ENCODE data around the gene FZD4. TPM values are rescaled to one million over a fixed set of nuclear protein-coding genes. Genes with fewer than 3 reads are reported as not detected.
"Not testable (repeated sequence)": the region's sequence is repeated elsewhere in the genome, so short reads cannot be mapped to it uniquely, and the experiment has no call there.

Gene FZD4
- total RNA-seq, 2 donors from 2014 or later = 0.09 TPM; not detected in 1

GRCh38 chr11:86918496-86918895 is 36.7 kb downstream of the FZD4 start:
- no peak overlapping the region for H3K27ac Mint-ChIP-seq
- no peak for ATAC-seq (replicated peaks)
- no peaks in the 10 kb centered on the region for H3K27me3 Mint-ChIP-seq
- H3K4me1 Mint-ChIP-seq = no peaks in the 10 kb centered on the region
- H3K4me3 Mint-ChIP-seq = no peak overlapping the region
- no peaks in the 10 kb centered on the region for H3K36me3 Mint-ChIP-seq (ENCODE audit: low read depth)
- H3K9me3 Mint-ChIP-seq = no peaks in the 10 kb centered on the region

- H3K9me3 Mint-ChIP-seq = no peaks in the 10 kb centered on the region
- no peaks in the 10 kb centered on the region for H3K27me3 Mint-ChIP-seq
- no peaks in the 10 kb centered on the region for H3K4me1 Mint-ChIP-seq
- H3K27ac Mint-ChIP-seq = no peak overlapping the region
- no peaks in the 10 kb centered on the region for H3K36me3 Mint-ChIP-seq (ENCODE audit: low read depth)
- no peak for ATAC-seq (replicated peaks)
- H3K4me3 Mint-ChIP-seq = no peak overlapping the region
These were observed 37.6 kb downstream of the FZD4 start for GRCh38 chr11:86917589-86917988.

GRCh38 chr11:86916330-86916729 is 38.9 kb downstream of the FZD4 start:
- Mint-ChIP-seq H3K4me1 (no peaks in the 10 kb centered on the region), H3K27ac (no peak overlapping the region), H3K36me3 (ENCODE audit: low read depth) (no peaks in the 10 kb centered on the region), H3K4me3 (no peak overlapping the region), H3K9me3 (no peaks in the 10 kb centered on the region), H3K27me3 (no peaks in the 10 kb centered on the region)
- ATAC-seq (replicated peaks) = no peak

- not testable (repeated sequence) for H3K36me3 Mint-ChIP-seq (ENCODE audit: low read depth); H3K4me1 Mint-ChIP-seq; H3K27me3 Mint-ChIP-seq; H3K27ac Mint-ChIP-seq; H3K4me3 Mint-ChIP-seq; ATAC-seq (replicated peaks); H3K9me3 Mint-ChIP-seq
These were observed 39.3 kb downstream of the FZD4 start for GRCh38 chr11:86915850-86916249.

- H3K36me3 Mint-ChIP-seq (ENCODE audit: low read depth) = no peaks in the 10 kb centered on the region
- no peak overlapping the region for H3K4me3 Mint-ChIP-seq
- H3K9me3 Mint-ChIP-seq = no peaks in the 10 kb centered on the region
- ATAC-seq (replicated peaks) = no peak
- H3K27me3 Mint-ChIP-seq = no peaks in the 10 kb centered on the region
- H3K27ac Mint-ChIP-seq = no peak overlapping the region
- H3K4me1 Mint-ChIP-seq = no peaks in the 10 kb centered on the region
These were observed 40.2 kb downstream of the FZD4 start for GRCh38 chr11:86914865-86915519.

- H3K4me1 Mint-ChIP-seq = no peaks in the 10 kb centered on the region
These were observed 43.0 kb downstream of the FZD4 start for GRCh38 chr11:86912238-86912637.

GRCh38 chr11:86910592-86910991 is 44.6 kb downstream of the FZD4 start:
- ATAC-seq (replicated peaks) = no peak
- no peaks in the 10 kb centered on the region for H3K9me3 Mint-ChIP-seq
- H3K27me3 Mint-ChIP-seq = no peaks in the 10 kb centered on the region
- H3K4me3 Mint-ChIP-seq = no peak overlapping the region
- H3K4me1 Mint-ChIP-seq = no peaks in the 10 kb centered on the region
- no peak overlapping the region for H3K27ac Mint-ChIP-seq
- H3K36me3 Mint-ChIP-seq (ENCODE audit: low read depth) = no peaks in the 10 kb centered on the region

More at GRCh38 chr11:86912238-86912637, 43.0 kb downstream of the FZD4 start:
- Mint-ChIP-seq H3K4me3 (no peak overlapping the region), H3K9me3 (no peaks in the 10 kb centered on the region), H3K36me3 (ENCODE audit: low read depth) (no peaks in the 10 kb centered on the region), H3K27ac (no peak overlapping the region), H3K27me3 (no peaks in the 10 kb centered on the region)
- ATAC-seq (replicated peaks) = no peak

GRCh38 chr11:86906198-86906597 is 49.0 kb downstream of the FZD4 start:
- H3K9me3 Mint-ChIP-seq = no peaks in the 10 kb centered on the region
- no peak overlapping the region for H3K4me3 Mint-ChIP-seq
- H3K27me3 Mint-ChIP-seq = no peaks in the 10 kb centered on the region

GRCh38 chr11:86905252-86905651 is 49.9 kb downstream of the FZD4 start:
- Mint-ChIP-seq H3K27me3 (no peaks in the 10 kb centered on the region), H3K27ac (no peak overlapping the region), H3K4me1 (no peaks in the 10 kb centered on the region), H3K4me3 (no peak overlapping the region), H3K36me3 (ENCODE audit: low read depth) (no peaks in the 10 kb centered on the region), H3K9me3 (no peaks in the 10 kb centered on the region)
- ATAC-seq (replicated peaks) = peak; percentile 23

More at GRCh38 chr11:86906198-86906597, 49.0 kb downstream of the FZD4 start:
- Mint-ChIP-seq H3K4me1 (no peaks in the 10 kb centered on the region), H3K36me3 (ENCODE audit: low read depth) (no peaks in the 10 kb centered on the region), H3K27ac (no peak overlapping the region)
- ATAC-seq (replicated peaks) = no peak

- H3K4me1 Mint-ChIP-seq = no peaks in the 10 kb centered on the region
- H3K9me3 Mint-ChIP-seq = no peaks in the 10 kb centered on the region
- H3K27me3 Mint-ChIP-seq = no peaks in the 10 kb centered on the region
- no peak for ATAC-seq (replicated peaks)
- H3K27ac Mint-ChIP-seq = no peak overlapping the region
- no peak overlapping the region for H3K4me3 Mint-ChIP-seq
- H3K36me3 Mint-ChIP-seq (ENCODE audit: low read depth) = no peaks in the 10 kb centered on the region
These were observed 51.2 kb downstream of the FZD4 start for GRCh38 chr11:86904001-86904400.

GRCh38 chr11:86902345-86902744 is 52.9 kb downstream of the FZD4 start:
- H3K4me3 Mint-ChIP-seq = no peak overlapping the region
- no peak overlapping the region for H3K27ac Mint-ChIP-seq
- H3K4me1 Mint-ChIP-seq = no peaks in the 10 kb centered on the region
- H3K36me3 Mint-ChIP-seq (ENCODE audit: low read depth) = no peaks in the 10 kb centered on the region
- no peaks in the 10 kb centered on the region for H3K27me3 Mint-ChIP-seq
- H3K9me3 Mint-ChIP-seq = no peaks in the 10 kb centered on the region
- ATAC-seq (replicated peaks) = no peak

- no peak overlapping the region for H3K27ac Mint-ChIP-seq
- peaks cover 2% of the 10 kb centered on the region for H3K27me3 Mint-ChIP-seq
- H3K36me3 Mint-ChIP-seq (ENCODE audit: low read depth) = no peaks in the 10 kb centered on the region
- no peak overlapping the region for H3K4me3 Mint-ChIP-seq
- no peak for ATAC-seq (replicated peaks)
- H3K4me1 Mint-ChIP-seq = no peaks in the 10 kb centered on the region
- H3K9me3 Mint-ChIP-seq = no peaks in the 10 kb centered on the region
These were observed 53.6 kb downstream of the FZD4 start for GRCh38 chr11:86901599-86901998.

- Mint-ChIP-seq H3K9me3 (no peaks in the 10 kb centered on the region), H3K27ac (no peak overlapping the region), H3K4me1 (no peaks in the 10 kb centered on the region), H3K27me3 (peaks cover 4% of the 10 kb centered on the region), H3K4me3 (no peak overlapping the region), H3K36me3 (ENCODE audit: low read depth) (no peaks in the 10 kb centered on the region)
- ATAC-seq (replicated peaks) = no peak
These were observed 55.0 kb downstream of the FZD4 start for GRCh38 chr11:86900162-86900561.

- H3K4me1 Mint-ChIP-seq = no peaks in the 10 kb centered on the region
- H3K9me3 Mint-ChIP-seq = no peaks in the 10 kb centered on the region
- peaks cover 8% of the 10 kb centered on the region for H3K27me3 Mint-ChIP-seq
- no peak overlapping the region for H3K27ac Mint-ChIP-seq
- H3K36me3 Mint-ChIP-seq (ENCODE audit: low read depth) = no peaks in the 10 kb centered on the region
- H3K4me3 Mint-ChIP-seq = no peak overlapping the region
- ATAC-seq (replicated peaks) = no peak
These were observed 56.5 kb downstream of the FZD4 start for GRCh38 chr11:86898689-86899088.

GRCh38 chr11:86896441-86896841 is 58.8 kb downstream of the FZD4 start:
- H3K4me3 Mint-ChIP-seq = no peak overlapping the region
- H3K9me3 Mint-ChIP-seq = no peaks in the 10 kb centered on the region
- no peaks in the 10 kb centered on the region for H3K36me3 Mint-ChIP-seq (ENCODE audit: low read depth)
- ATAC-seq (replicated peaks) = no peak
- no peaks in the 10 kb centered on the region for H3K4me1 Mint-ChIP-seq
- peaks cover 15% of the 10 kb centered on the region for H3K27me3 Mint-ChIP-seq
- H3K27ac Mint-ChIP-seq = no peak overlapping the region

All from activated T-helper 17 cell treated with anti-CD3 and anti-CD28 coated beads, Interleukin-2, amount 50 U/mL, for 72 hours (primary cell).